SU-DHL-6 (cell line): Measurements from ENCODE around the gene TNNI2.

Experiments
- EZH2phosphoT487 ChIP-seq: fragments of 200-600 bp; sonication (generic), shearing (Covaris generic); conservative IDR thresholded peaks from 2 replicates; pipeline ENCODE4 v1.6.1; 2018; ENCODE audit warnings: mild to moderate bottlenecking, antibody characterized with exemption, low read length, moderate library complexity, mixed read lengths
- TF ChIP-seq, protein P1 (sequence below): fragments of 200-600 bp; sonication (generic); IDR thresholded peaks from one replicate; pipeline ENCODE4 v1.5.1; 2017; ENCODE audit warnings: antibody characterized with exemption, mild to moderate bottlenecking, low read length, moderate library complexity; ENCODE audit not compliant: insufficient read depth, poor library complexity, severe bottlenecking

DNA sequence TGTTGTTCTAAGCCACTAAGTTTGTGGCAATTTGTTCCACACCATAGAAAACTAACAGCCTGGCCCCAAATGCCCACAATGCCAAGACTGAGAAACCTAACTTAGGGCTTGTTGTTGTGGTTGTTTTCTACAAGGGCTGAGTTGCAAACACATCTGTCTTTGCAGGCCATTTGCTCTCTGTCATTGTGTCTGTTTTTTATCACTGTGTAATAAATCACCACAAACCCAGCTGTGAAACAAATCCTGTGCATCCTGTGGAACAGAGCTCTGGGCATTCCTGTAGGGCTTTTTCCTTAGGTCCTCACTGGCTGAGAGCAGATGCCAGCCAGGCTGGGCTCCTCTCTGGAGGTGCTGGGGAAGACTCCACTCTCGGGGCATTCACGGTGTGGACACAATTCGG lies 19.7 kb upstream of the TNNI2 start:
- no peak for TF ChIP-seq EZH2phosphoT487
- TF ChIP-seq, protein P1, sequence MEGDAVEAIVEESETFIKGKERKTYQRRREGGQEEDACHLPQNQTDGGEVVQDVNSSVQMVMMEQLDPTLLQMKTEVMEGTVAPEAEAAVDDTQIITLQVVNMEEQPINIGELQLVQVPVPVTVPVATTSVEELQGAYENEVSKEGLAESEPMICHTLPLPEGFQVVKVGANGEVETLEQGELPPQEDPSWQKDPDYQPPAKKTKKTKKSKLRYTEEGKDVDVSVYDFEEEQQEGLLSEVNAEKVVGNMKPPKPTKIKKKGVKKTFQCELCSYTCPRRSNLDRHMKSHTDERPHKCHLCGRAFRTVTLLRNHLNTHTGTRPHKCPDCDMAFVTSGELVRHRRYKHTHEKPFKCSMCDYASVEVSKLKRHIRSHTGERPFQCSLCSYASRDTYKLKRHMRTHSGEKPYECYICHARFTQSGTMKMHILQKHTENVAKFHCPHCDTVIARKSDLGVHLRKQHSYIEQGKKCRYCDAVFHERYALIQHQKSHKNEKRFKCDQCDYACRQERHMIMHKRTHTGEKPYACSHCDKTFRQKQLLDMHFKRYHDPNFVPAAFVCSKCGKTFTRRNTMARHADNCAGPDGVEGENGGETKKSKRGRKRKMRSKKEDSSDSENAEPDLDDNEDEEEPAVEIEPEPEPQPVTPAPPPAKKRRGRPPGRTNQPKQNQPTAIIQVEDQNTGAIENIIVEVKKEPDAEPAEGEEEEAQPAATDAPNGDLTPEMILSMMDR: no peak
